K562 (cell line): ENCODE measurements around the gene LIMK1. TPM values are rescaled to one million over a fixed set of nuclear protein-coding genes. Genes with fewer than 3 reads are reported as not detected.
A peak's percentile ranks its signal among the peaks of the same experiment; 100 is the strongest.

Source experiments
- polyA plus RNA-seq, 8 experiments: library from polyadenylated mRNA; depleted of rRNA in 4 of 8; stranded (reverse) in 5 of 8; unstranded in 3 of 8; fragments of >200 nt; fragmentation: Nextera tagmentation in 2 of 8; fragmentation: Illumina TruSeq in 1 of 8; extraction: Ambion mirVana in 2 of 8; extraction: Trizol in 1 of 8; gene quantifications; 2 replicates each; pipeline versions ENCODE4 v1.2.1 to v1.2.3, GENCODE V29; 2011 to 2014; ENCODE audit warnings: inconsistent platforms in 1 of 8, missing spikeins in 1 of 8
- total RNA-seq, 7 experiments: library from RNA; depleted of rRNA in 6 of 7; stranded (reverse); fragments of >200 nt in 6 of 7; fragmentation: Illumina TruSeq in 2 of 7; extraction: Trizol in 2 of 7; gene quantifications; 2 replicates each; pipeline versions ENCODE4 v1.2.1 to v1.2.3, GENCODE V29; 2011 to 2021; ENCODE audit warnings: low replicate concordance in 1 of 7
- TF ChIP-seq, protein P1 (sequence below): fragments of 250-450 bp; sonication (Bioruptor Pico); IDR thresholded peaks from 2 replicates; pipeline ENCODE4 v1.4.0; 2020
- TF ChIP-seq, protein P2 (sequence below): IDR thresholded peaks from 2 replicates; pipeline ENCODE4 v1.6.1; 2016; ENCODE audit warnings: missing genetic modification characterization, missing compliant biosample characterization

Gene LIMK1
- total and polyA plus RNA-seq, 9 of the 15 experiments (the other 6 are each of a cell fraction or from before 2014, with no cell fraction given), result 0.14 to 30.0 (median 15.9) TPM

DNA sequence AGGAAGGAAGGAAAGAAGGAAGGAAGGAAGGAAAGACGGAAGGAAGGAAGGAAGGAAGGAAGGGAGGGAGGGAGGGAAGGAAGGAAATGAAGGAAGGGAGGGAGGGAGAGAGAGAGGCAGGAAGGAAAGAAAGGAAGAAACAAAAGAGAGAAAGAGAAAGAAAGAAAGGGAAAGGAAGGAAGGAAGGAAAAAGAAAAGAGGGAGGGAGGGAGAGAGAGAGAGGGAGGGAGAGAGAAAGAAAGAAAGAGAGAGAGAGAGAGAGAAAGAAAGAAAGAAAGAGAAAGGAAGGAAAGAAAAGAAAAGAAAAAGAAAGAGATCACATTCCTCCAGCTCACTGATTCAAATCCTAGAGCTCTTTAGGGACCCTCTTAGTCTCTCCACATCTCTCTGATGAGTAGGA is 31.0 kb upstream of the LIMK1 start (continued):
- TF ChIP-seq, protein P1, sequence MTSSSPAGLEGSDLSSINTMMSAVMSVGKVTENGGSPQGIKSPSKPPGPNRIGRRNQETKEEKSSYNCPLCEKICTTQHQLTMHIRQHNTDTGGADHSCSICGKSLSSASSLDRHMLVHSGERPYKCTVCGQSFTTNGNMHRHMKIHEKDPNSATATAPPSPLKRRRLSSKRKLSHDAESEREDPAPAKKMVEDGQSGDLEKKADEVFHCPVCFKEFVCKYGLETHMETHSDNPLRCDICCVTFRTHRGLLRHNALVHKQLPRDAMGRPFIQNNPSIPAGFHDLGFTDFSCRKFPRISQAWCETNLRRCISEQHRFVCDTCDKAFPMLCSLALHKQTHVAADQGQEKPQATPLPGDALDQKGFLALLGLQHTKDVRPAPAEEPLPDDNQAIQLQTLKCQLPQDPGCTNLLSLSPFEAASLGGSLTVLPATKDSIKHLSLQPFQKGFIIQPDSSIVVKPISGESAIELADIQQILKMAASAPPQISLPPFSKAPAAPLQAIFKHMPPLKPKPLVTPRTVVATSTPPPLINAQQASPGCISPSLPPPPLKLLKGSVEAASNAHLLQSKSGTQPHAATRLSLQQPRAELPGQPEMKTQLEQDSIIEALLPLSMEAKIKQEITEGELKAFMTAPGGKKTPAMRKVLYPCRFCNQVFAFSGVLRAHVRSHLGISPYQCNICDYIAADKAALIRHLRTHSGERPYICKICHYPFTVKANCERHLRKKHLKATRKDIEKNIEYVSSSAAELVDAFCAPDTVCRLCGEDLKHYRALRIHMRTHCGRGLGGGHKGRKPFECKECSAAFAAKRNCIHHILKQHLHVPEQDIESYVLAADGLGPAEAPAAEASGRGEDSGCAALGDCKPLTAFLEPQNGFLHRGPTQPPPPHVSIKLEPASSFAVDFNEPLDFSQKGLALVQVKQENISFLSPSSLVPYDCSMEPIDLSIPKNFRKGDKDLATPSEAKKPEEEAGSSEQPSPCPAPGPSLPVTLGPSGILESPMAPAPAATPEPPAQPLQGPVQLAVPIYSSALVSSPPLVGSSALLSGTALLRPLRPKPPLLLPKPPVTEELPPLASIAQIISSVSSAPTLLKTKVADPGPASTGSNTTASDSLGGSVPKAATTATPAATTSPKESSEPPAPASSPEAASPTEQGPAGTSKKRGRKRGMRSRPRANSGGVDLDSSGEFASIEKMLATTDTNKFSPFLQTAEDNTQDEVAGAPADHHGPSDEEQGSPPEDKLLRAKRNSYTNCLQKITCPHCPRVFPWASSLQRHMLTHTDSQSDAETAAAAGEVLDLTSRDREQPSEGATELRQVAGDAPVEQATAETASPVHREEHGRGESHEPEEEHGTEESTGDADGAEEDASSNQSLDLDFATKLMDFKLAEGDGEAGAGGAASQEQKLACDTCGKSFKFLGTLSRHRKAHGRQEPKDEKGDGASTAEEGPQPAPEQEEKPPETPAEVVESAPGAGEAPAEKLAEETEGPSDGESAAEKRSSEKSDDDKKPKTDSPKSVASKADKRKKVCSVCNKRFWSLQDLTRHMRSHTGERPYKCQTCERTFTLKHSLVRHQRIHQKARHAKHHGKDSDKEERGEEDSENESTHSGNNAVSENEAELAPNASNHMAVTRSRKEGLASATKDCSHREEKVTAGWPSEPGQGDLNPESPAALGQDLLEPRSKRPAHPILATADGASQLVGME (CRISPR knock-in tag), result no peak
- TF ChIP-seq, protein P2, sequence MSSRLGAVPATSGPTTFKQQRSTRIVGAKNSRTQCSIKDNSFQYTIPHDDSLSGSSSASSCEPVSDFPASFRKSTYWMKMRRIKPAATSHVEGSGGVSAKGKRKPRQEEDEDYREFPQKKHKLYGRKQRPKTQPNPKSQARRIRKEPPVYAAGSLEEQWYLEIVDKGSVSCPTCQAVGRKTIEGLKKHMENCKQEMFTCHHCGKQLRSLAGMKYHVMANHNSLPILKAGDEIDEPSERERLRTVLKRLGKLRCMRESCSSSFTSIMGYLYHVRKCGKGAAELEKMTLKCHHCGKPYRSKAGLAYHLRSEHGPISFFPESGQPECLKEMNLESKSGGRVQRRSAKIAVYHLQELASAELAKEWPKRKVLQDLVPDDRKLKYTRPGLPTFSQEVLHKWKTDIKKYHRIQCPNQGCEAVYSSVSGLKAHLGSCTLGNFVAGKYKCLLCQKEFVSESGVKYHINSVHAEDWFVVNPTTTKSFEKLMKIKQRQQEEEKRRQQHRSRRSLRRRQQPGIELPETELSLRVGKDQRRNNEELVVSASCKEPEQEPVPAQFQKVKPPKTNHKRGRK, result peak; percentile 92
